Neuron (in vitro differentiated cells): ENCODE measurements around the gene RHOXF2.
"Not testable (repeated sequence)": the region's sequence is repeated elsewhere in the genome, so short reads cannot be mapped to it uniquely, and the experiment has no call there.

ENCODE experiments used
- H2AFZ ChIP-seq: one replicate; pipeline ENCODE4 v1.6.1; 2013; ENCODE audit warnings: low read depth, mild to moderate bottlenecking, inconsistent platforms, low read length, moderate library complexity
- H3K27me3 ChIP-seq: one replicate; pipeline ENCODE4 v1.6.1; 2013; ENCODE audit warnings: low read length; ENCODE audit not compliant: insufficient read depth
- H3K36me3 ChIP-seq: one replicate; pipeline ENCODE4 v1.6.1; 2013; ENCODE audit warnings: low read length; ENCODE audit not compliant: insufficient read depth
- H3K4me1 ChIP-seq: one replicate; pipeline ENCODE4 v1.6.1; 2013; ENCODE audit warnings: low read length; ENCODE audit not compliant: insufficient read depth
- H3K4me3 ChIP-seq: 2 replicates; pipeline ENCODE4 v1.5.1; 2013; ENCODE audit warnings: mild to moderate bottlenecking, low read length, moderate library complexity
- H3K9me3 ChIP-seq: one replicate; pipeline ENCODE4 v1.6.1; 2013; ENCODE audit warnings: low read length

RHOXF2 gene, protein sequence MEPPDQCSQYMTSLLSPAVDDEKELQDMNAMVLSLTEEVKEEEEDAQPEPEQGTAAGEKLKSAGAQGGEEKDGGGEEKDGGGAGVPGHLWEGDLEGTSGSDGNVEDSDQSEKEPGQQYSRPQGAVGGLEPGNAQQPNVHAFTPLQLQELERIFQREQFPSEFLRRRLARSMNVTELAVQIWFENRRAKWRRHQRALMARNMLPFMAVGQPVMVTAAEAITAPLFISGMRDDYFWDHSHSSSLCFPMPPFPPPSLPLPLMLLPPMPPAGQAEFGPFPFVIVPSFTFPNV

DNA sequence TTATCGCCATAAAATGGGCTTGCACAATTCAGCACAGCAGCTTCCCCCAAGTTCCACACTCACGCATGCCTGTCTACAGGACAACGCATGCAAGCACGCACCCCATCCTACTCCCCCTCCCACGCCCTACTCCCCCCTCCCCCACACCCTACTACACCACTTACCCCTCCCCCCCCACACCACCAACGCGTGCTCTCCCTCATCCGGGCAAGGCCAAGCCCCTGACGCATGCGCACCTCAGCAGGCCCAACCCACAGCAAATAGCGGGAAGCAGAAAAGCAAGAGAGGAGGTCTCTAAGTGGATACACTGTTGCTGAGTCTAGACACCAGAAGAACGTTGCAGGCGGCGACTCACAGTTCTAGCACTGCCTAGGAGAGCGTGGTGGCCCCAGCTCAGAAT is at the start of gene RHOXF2:
Gene RHOXF2, plus strand, starts transcription at position 301 of the 400 bp plus-strand sequence. CDS start 138 bp downstream, outside the sequence.
- not testable (repeated sequence) for H3K36me3 ChIP-seq, H2AFZ ChIP-seq, H3K4me3 ChIP-seq, H3K27me3 ChIP-seq, H3K4me1 ChIP-seq, H3K9me3 ChIP-seq

DNA sequence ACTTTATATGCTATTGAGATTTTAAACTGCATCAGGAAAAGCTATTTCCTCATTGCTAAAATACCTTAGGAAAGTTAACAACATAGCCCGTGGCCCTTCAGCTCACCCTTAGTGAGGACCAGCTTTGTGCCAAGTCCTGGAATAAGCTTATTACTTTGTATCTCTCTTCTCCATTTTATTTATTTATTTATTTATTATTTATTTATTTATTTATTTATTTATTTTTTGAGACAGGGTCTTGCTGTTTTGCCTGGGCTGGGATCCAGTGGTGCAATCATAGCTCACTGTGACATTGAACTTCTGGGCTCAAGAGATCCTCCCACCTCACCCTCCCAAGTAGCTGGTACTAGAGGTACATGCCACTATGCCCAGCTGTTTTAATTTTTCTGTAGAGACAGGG is 49.0 kb upstream of the RHOXF2 start:
- H3K36me3 ChIP-seq: no peaks in the 10 kb centered on the region
- H3K9me3 ChIP-seq: no peaks in the 10 kb centered on the region
- H3K4me1 ChIP-seq: no peaks in the 10 kb centered on the region
- H2AFZ ChIP-seq: no peak overlapping the region
- no peak overlapping the region for H3K4me3 ChIP-seq
- peaks cover 4% of the 10 kb centered on the region for H3K27me3 ChIP-seq

DNA sequence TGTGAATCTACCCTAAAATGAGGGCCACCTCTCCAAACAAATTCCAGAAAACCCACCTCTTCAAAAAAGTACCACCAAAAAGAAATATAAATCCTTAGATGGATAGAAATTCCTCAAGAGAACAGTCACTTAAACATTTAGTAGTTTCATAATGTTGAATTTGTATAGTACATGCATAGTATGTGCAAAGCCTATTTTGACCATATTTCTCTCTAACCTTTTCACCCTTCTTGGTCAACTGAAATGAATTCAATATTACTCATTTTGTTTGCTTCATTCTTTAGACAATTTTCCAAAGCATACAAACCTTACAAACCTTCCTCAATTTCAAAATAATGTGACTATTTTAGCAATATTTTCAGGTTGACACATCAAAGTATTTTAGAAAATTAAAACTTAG is 46.8 kb upstream of the RHOXF2 start:
- Histone ChIP-seq H3K9me3 (peaks cover 3% of the 10 kb centered on the region), H3K4me1 (no peaks in the 10 kb centered on the region), H3K36me3 (no peaks in the 10 kb centered on the region), H2AFZ (no peak overlapping the region), H3K27me3 (peaks cover 4% of the 10 kb centered on the region), H3K4me3 (no peak overlapping the region)

DNA sequence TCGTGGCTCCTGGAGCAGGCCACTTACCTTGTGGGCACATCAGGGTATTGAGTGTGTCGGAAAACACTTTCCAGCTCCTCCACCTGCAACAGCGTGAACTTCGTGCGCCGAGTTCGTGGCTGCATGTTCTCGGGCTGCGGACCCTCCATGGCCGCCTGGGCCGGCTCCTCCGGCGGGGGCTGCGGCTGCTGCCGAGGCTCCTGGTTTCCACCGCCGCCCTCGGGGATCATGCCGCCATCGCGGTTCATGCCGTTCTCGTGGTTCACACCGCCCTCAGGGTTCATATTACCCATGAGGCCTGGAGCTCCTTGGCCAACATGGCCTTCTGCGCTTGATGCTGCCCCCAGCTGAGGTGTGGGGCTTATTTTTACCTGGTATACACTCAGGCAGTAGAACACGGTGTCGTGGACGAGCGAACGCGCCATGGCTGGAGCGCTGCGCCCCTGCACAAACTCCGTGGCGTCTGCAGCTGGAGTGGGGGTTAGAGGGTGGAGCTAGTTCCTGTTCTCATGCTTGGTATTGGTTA is 42.9 kb upstream of the RHOXF2 start, which contains the start of gene RHOXF1:
Gene RHOXF1, minus strand, starts transcription at position 476 of the 526 bp plus-strand sequence. Its CDS starts 51 bp downstream, at position 425.
- Histone ChIP-seq H3K4me3 (no peak within 1 kb of the TSS), H2AFZ (no peak within 1 kb of the TSS), H3K36me3 (no peaks in the 10 kb centered on the region), H3K9me3 (peaks cover 3% of the 10 kb centered on the region), H3K4me1 (no peaks in the 10 kb centered on the region), H3K27me3 (peaks cover 10% of the 10 kb centered on the region)

DNA sequence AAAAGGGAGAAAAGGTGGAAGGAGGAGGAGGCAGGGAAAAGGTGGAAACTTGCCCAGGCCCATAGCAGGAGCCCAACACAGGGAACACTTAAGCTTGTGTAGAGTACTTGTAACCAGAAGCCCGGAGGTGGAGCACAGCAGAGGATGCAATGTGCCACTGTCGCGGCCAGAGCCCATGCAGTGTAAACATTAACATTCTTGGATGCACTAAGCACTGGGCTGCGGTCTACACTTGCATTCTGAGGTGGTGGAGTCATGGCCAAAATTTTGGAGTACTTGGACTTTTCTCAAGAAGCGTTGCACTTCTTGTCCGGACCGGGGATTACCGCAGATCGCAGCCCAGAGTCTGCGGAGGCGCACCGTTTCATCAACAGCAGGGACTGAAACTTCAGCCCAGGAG is 38.2 kb upstream of the RHOXF2 start:
- Histone ChIP-seq H3K36me3 (no peaks in the 10 kb centered on the region), H3K27me3 (peaks cover 7% of the 10 kb centered on the region), H3K4me1 (no peaks in the 10 kb centered on the region), H3K4me3 (no peak overlapping the region), H2AFZ (no peak overlapping the region), H3K9me3 (peaks cover 2% of the 10 kb centered on the region)

DNA sequence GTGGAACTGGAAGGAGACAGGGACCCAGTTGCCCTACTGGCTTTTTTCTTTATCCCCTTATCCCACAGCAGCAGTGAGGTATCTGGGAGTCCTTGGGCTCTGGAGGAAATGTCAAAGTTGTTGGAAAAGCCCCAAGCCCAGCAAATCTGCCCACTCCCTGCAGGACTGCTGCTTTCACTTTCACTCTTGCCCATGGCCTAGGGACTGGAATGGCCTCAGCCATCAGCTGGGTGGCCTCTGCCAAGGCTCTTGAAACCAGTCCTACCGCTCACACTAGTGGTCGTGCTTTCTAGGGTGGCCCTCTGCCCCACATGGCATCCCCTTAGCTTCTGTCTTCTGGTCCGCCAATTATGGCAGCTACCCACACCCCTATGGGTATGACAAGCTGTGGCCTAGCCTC is 33.0 kb upstream of the RHOXF2 start:
- H3K36me3 ChIP-seq: no peaks in the 10 kb centered on the region
- no peaks in the 10 kb centered on the region for H3K9me3 ChIP-seq
- H3K4me1 ChIP-seq: no peaks in the 10 kb centered on the region
- no peaks in the 10 kb centered on the region for H3K27me3 ChIP-seq
- H3K4me3 ChIP-seq: no peak overlapping the region
- H2AFZ ChIP-seq: no peak overlapping the region

DNA sequence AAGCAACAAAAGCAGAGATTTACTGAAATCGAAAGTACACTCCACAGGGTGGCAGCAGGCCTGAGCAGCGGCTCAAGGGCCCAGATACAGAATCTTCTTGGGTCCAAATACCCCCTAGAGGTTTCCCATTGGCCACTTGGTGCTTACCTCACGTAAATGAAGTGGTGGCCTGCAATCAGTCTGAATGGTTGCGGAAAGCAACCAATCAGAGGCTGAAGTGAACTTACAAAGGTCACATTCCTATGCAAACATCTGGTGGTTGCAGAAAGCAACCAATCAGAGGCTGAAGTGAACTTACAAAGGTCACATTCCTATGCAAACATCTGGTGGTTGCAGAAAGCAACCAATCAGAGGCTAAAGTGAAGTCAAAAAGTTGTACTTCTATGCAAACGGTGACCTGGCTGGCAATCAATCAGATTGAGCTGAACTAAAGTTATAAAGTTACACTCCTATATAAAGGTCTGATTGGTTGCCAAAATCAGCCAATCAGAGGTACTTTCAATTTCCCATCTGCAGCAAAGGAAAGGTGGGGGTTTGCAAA is 30.0 kb upstream of the RHOXF2 start:
- H3K27me3 ChIP-seq, H3K9me3 ChIP-seq, H3K4me3 ChIP-seq, H3K4me1 ChIP-seq, H2AFZ ChIP-seq, H3K36me3 ChIP-seq: not testable (repeated sequence)

DNA sequence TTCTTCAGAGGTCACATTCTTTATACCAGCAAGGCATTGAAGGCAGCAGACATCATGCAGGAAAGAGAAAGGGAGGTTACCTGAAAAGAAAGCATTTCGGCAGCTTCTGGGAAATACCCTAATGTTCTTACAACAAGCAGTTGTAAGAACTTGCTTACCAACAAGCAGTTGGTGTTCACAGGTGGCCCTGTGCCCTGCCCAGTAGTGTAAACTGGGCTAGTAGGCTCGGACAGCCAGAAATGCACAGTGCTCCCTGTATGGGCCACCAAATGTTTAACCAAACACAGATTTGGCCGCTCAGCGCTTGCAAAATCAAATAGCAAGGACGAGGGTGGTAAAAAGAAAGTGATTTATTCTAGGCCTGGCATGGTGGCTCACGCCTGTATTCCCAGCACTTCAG is 22.3 kb upstream of the RHOXF2 start:
- no peaks in the 10 kb centered on the region for H3K4me1 ChIP-seq
- H3K36me3 ChIP-seq: no peaks in the 10 kb centered on the region
- H3K4me3 ChIP-seq: no peak overlapping the region
- no peaks in the 10 kb centered on the region for H3K9me3 ChIP-seq
- no peaks in the 10 kb centered on the region for H3K27me3 ChIP-seq
- no peak overlapping the region for H2AFZ ChIP-seq

DNA sequence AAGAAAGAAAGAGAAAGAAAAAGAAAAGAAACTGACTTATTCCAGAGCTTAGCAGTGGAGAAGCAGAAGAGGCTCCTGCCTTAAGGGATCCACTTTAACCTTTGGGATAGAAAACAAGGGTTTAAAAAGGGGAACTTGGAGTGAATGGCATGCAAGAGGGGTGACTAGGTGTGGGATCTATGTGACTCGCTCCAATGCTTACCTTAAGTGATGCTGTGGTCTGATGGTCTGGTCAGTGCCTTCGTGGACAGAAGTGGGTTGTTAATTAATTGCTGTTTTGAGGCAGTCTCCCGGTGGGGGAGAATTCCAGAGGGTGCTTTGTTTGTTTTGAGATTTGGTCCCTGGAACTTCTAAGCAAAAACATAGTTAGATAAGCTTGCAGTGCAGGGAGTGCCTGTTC is 21.6 kb upstream of the RHOXF2 start:
- H2AFZ ChIP-seq: no peak overlapping the region
- no peaks in the 10 kb centered on the region for H3K36me3 ChIP-seq
- H3K27me3 ChIP-seq: no peaks in the 10 kb centered on the region
- no peaks in the 10 kb centered on the region for H3K9me3 ChIP-seq
- H3K4me3 ChIP-seq: no peak overlapping the region
- no peaks in the 10 kb centered on the region for H3K4me1 ChIP-seq

DNA sequence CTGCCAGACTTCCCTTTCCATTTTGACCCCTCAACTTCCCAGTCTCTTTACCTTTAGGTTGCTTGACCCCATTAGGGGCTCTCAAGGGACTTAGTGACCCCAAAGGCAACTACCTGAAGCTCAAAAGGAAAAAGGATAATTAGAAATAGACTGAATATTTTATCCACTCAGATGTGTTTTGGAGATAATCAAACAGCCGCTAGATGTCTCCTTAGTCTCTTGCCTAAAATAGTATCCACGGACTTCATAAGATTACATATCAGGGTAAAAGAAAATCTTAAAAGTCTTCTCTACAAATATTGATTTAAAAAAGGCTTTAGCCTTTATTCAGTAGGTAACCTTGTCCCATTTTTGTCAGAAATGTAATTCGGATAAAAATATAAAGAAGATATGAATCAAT is 21.0 kb upstream of the RHOXF2 start:
- Histone ChIP-seq H3K36me3 (no peaks in the 10 kb centered on the region), H2AFZ (no peak overlapping the region), H3K4me1 (no peaks in the 10 kb centered on the region), H3K4me3 (no peak overlapping the region), H3K27me3 (no peaks in the 10 kb centered on the region), H3K9me3 (no peaks in the 10 kb centered on the region)

DNA sequence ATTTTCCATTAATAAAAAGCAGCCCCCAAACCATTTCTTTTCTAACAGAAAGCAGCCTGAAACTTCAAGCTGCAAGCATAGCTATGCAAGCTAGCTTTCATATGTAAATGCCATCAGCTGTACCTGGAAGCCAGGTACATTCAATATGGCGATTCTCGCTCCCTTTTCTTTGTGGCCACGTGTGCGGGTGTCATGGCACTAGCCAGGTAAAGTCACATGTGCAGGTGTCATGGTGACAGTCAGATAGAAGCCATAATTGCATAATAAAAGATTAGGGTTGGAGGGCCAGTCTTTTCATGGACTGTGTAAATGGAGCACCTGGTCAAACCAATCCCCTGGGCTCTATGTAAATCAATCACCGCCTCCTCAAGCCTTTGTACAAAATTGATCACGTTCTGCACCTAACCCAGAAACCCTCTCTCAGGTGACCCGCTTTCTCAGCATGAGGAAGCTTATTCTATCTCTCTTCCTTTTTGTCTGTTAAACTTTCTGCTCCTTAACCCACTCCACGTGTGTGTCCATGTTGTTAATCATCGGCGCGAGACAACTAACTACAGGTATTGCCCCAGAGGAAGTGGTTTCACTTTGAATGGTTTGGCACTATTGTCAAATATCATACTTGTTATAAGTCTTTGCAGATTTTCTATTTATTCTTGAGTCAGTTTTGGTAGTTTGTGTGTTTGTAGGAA is 18.0 kb upstream of the RHOXF2 start:
- no peaks in the 10 kb centered on the region for H3K9me3 ChIP-seq
- H3K27me3 ChIP-seq: no peaks in the 10 kb centered on the region
- no peaks in the 10 kb centered on the region for H3K36me3 ChIP-seq
- H3K4me3 ChIP-seq: no peak overlapping the region
- no peak overlapping the region for H2AFZ ChIP-seq
- no peaks in the 10 kb centered on the region for H3K4me1 ChIP-seq

DNA sequence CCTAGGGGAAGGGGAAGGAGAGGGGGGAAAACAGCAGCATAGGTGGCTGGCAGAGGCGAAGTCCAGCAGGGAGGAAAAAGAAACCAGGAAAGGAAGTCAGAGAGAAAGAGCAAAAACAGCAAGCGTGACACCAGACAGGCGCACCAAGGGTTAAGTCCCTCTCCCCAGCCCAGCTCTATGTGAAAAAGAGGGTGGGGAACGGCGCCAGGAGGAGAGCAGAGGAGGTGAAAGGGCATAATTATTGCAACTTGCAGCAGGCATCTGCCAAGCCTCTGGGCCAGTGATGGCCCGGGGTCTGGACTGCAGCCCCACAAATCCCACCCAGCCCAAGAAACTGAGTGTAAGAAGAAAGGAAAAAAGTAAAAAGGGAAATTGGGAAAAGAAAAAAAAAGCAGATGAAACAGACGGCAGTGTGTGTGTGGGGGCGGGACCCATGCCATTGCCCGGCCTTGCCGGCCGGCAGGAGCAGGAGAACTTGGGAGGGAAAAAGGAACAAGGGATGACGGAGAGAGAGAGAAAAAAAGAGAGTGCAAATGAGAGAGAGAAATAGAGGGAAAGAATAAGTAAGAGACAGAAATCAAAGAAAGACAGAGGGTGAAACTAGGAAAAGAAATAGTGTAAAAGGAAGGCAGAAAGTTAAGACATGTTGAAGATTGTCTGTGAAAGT is 14.1 kb upstream of the RHOXF2 start:
- Histone ChIP-seq H2AFZ (no peak overlapping the region), H3K36me3 (no peaks in the 10 kb centered on the region), H3K9me3 (peaks cover 3% of the 10 kb centered on the region), H3K4me3 (no peak overlapping the region), H3K4me1 (no peaks in the 10 kb centered on the region), H3K27me3 (no peaks in the 10 kb centered on the region)

DNA sequence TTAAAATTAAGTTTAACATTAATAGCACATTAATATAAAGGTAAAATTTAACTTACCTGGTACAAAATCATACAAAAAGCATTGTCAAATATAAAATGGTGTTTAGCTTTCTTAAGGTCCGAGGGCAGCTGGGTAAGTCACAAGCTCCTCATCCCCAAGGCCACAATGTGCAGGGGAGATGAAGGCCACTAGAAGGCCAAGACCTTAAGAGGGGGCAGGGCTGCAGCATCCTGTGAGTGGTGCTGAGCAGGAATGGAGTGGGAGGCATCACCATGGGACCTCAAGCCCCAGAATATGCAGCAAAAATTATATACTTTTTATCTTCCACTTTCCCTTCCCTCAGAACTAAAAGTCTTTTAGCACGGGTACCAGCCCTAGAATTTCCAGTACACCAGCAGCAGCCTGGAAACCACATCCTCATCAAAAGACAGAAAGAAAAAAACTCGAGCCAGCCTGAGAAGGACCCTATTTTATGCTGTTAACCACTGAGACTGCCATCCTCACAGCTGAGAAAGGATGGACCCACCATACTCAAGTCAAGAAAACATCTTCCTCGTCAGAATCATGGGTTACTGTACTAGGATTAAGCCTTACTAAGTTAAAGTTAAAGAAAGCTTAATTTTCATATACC is 13.0 kb upstream of the RHOXF2 start:
- H3K4me3 ChIP-seq: no peak overlapping the region
- no peaks in the 10 kb centered on the region for H3K27me3 ChIP-seq
- H3K9me3 ChIP-seq: peaks cover 3% of the 10 kb centered on the region
- H3K4me1 ChIP-seq: no peaks in the 10 kb centered on the region
- H2AFZ ChIP-seq: no peak overlapping the region
- H3K36me3 ChIP-seq: no peaks in the 10 kb centered on the region
